GM23248 (cell line): ENCODE results near the gene NHLRC4. TPM values are rescaled to one million over a fixed set of nuclear protein-coding genes. Genes with fewer than 3 reads are reported as not detected.

Experiments
- DNase-seq: peaks from one replicate; pipeline ENCODE4 v3.0.0-alpha.2; 2015
- H2AFZ ChIP-seq: fragments of 200-600 bp; sonication (generic); 2 replicates; pipeline ENCODE4 v1.6.1; 2016; ENCODE audit warnings: antibody characterized with exemption
- H3F3A ChIP-seq: fragments of 200-600 bp; sonication (generic); 2 replicates; pipeline ENCODE4 v1.6.1; 2016; ENCODE audit warnings: mild to moderate bottlenecking, antibody characterized with exemption, mixed run types; ENCODE audit not compliant: insufficient read depth
- H3K27ac ChIP-seq: fragments of 200-600 bp; sonication (generic); 2 replicates; pipeline ENCODE4 v1.5.1; 2016; ENCODE audit warnings: mild to moderate bottlenecking
- H3K27me3 ChIP-seq: fragments of 200-600 bp; sonication (generic); replicated peaks from 2 replicates; pipeline ENCODE4 v1.6.1; 2016; ENCODE audit warnings: mild to moderate bottlenecking; ENCODE audit not compliant: insufficient read depth
- H3K36me3 ChIP-seq: fragments of 200-600 bp; sonication (generic); 2 replicates; pipeline ENCODE4 v1.6.1; 2016; ENCODE audit warnings: low read depth, mild to moderate bottlenecking
- H3K4me1 ChIP-seq: fragments of 200-600 bp; sonication (generic); 2 replicates; pipeline ENCODE4 v1.6.1; 2016; ENCODE audit warnings: mild to moderate bottlenecking; ENCODE audit not compliant: insufficient read depth
- H3K4me2 ChIP-seq: fragments of 200-600 bp; sonication (generic); one replicate; pipeline ENCODE4 v1.6.1; 2016; ENCODE audit warnings: mild to moderate bottlenecking; ENCODE audit not compliant: unreplicated experiment
- H3K4me3 ChIP-seq: fragments of 200-600 bp; sonication (generic); 2 replicates; pipeline ENCODE4 v1.5.1; 2016; ENCODE audit warnings: mild to moderate bottlenecking
- H3K79me2 ChIP-seq: fragments of 200-600 bp; sonication (generic); 2 replicates; pipeline ENCODE4 v1.6.1; 2016; ENCODE audit warnings: mild to moderate bottlenecking; ENCODE audit not compliant: insufficient read depth
- H3K9ac ChIP-seq: fragments of 200-600 bp; sonication (generic); 2 replicates; pipeline ENCODE4 v1.6.1; 2016; ENCODE audit warnings: mild to moderate bottlenecking
- H3K9me2 ChIP-seq: fragments of 200-600 bp; sonication (generic); 2 replicates; pipeline ENCODE4 v1.6.1; 2016; ENCODE audit warnings: mixed run types, mild to moderate bottlenecking, moderate library complexity; ENCODE audit not compliant: insufficient read depth
- H3K9me3 ChIP-seq: fragments of 200-600 bp; sonication (generic); one replicate; pipeline ENCODE4 v1.6.1; 2017; ENCODE audit warnings: low read depth
- H4K20me1 ChIP-seq: fragments of 200-600 bp; sonication (generic); 2 replicates; pipeline ENCODE4 v1.6.0; 2016; ENCODE audit not compliant: insufficient read depth
- EZH2 ChIP-seq: fragments of 200-600 bp; sonication (generic); IDR thresholded peaks from 2 replicates; pipeline ENCODE4 v1.6.1; 2018; ENCODE audit warnings: antibody characterized with exemption, mild to moderate bottlenecking; ENCODE audit not compliant: insufficient read depth, poor library complexity, severe bottlenecking
- EZH2phosphoT487 ChIP-seq: fragments of 200-600 bp; sonication (generic); IDR thresholded peaks from 2 replicates; pipeline ENCODE4 v1.6.1; 2018; ENCODE audit warnings: antibody characterized with exemption, moderate library complexity, mild to moderate bottlenecking, low read depth; ENCODE audit not compliant: insufficient read depth
- WGBS, 2 experiments: methylation state at CpG; one replicate each; pipeline ENCODE4 v1.1.6; 2015 to 2017; ENCODE audit warnings: low lambda C conversion rate in 2 of 2, low coverage in 1 of 2; ENCODE audit errors: missing lambda C conversion rate in 2 of 2; 5-methylcytosine and 5-hydroxymethylcytosine counted together
- in situ Hi-C: fragments of 300-500 bp; cut with MboI; formaldehyde crosslinking; loops from 2 replicates; pipeline ENCODE4 v1.15.0; 2020
- microRNA-seq: library from miRNA; unstranded; fragments of <30 nt; microRNA quantifications from one replicate; pipeline ENCODE4, GENCODE V29; 2016; ENCODE audit warnings: borderline number of aligned reads
- polyA plus RNA-seq: library from polyadenylated mRNA; unstranded; fragments of >200 nt; fragmentation: Nextera tagmentation; extraction: Ambion mirVana; gene quantifications from 2 replicates; pipeline ENCODE4 v1.2.1, GENCODE V29; 2016
- small RNA-seq: library from RNA; depleted of rRNA; stranded (forward); fragments of <200 nt; gene quantifications from one replicate; pipeline ENCODE3, GENCODE V24; 2014; ENCODE audit warnings: low read depth, low replicate concordance
- total RNA-seq: library from RNA; depleted of rRNA; stranded (reverse); fragments of >200 nt; shearing (Covaris generic); gene quantifications from 2 replicates; pipeline ENCODE4 v1.2.3, GENCODE V29; 2014; rRNA removed

Gene NHLRC4
- total and polyA plus RNA-seq, 2 experiments from 2014 or later, result 0.11 to 0.20 TPM

GRCh38 chr16:610513-611381 lies 43.9 kb downstream of the NHLRC4 start:
- 78 to 82% methylated on average over 26 to 28 of the region's 28 CpGs for WGBS, 2 experiments
- no peak overlapping the region for H3K27ac ChIP-seq
- no peak overlapping the region for H3K9ac ChIP-seq
- H3K9me2 ChIP-seq, result no peaks in the 10 kb centered on the region
- no peaks in the 10 kb centered on the region for H3F3A ChIP-seq
- DNase-seq, result peak; percentile 52
- H2AFZ ChIP-seq, result no peak overlapping the region
- H3K79me2 ChIP-seq, result peaks cover 30% of the 10 kb centered on the region
- H3K9me3 ChIP-seq, result no peaks in the 10 kb centered on the region
- H3K27me3 ChIP-seq, result no peaks in the 10 kb centered on the region
- H3K4me1 ChIP-seq, result no peaks in the 10 kb centered on the region
- H3K36me3 ChIP-seq, result no peaks in the 10 kb centered on the region
- no peak overlapping the region for H3K4me2 ChIP-seq
- H4K20me1 ChIP-seq, result no peaks in the 10 kb centered on the region
- in situ Hi-C loops, result no loop called here
- H3K4me3 ChIP-seq, result no peak overlapping the region
- no peak for TF ChIP-seq EZH2phosphoT487
- TF ChIP-seq EZH2, result no peak

DNA sequence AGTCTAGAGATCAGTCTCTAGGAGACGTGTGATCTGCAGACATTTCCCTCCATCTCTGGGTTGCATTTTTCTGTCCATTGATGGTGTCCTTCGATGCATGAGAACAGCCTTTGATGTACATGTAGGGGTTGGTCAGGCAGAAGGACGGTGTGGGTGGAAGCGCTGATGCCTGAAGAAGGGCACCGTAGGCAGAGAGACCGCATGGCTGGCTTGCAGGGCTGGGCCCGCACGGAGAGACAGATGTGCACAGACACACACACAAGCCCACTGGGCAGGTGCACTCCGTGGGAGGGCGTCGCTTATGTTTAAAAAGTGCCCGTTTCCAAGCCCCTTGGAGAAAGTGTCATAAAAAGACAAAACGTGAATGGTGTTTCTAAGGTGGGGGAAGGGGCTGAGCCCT lies 48.3 kb downstream of the NHLRC4 start:
- TF ChIP-seq EZH2 (no peak), EZH2phosphoT487 (no peak)
- H3K4me3 ChIP-seq, result no peak overlapping the region
- DNase-seq, result no peak
- H3K9me2 ChIP-seq, result no peaks in the 10 kb centered on the region
- H3K4me2 ChIP-seq, result no peak overlapping the region
- H3K9ac ChIP-seq, result no peak overlapping the region
- no peaks in the 10 kb centered on the region for H3K27me3 ChIP-seq
- no peaks in the 10 kb centered on the region for H3F3A ChIP-seq
- no peak overlapping the region for H2AFZ ChIP-seq
- H3K9me3 ChIP-seq, result no peaks in the 10 kb centered on the region
- in situ Hi-C loops, result no loop called here
- peaks cover 16% of the 10 kb centered on the region; the same call in 1 of the 2 replicates for H3K79me2 ChIP-seq
- no peaks in the 10 kb centered on the region for H3K36me3 ChIP-seq
- H3K27ac ChIP-seq, result no peak overlapping the region
- WGBS, 2 experiments, result 95 to 99% methylated on average over 13 of the region's 13 CpGs
- no peaks in the 10 kb centered on the region for H4K20me1 ChIP-seq
- no peaks in the 10 kb centered on the region for H3K4me1 ChIP-seq

DNA sequence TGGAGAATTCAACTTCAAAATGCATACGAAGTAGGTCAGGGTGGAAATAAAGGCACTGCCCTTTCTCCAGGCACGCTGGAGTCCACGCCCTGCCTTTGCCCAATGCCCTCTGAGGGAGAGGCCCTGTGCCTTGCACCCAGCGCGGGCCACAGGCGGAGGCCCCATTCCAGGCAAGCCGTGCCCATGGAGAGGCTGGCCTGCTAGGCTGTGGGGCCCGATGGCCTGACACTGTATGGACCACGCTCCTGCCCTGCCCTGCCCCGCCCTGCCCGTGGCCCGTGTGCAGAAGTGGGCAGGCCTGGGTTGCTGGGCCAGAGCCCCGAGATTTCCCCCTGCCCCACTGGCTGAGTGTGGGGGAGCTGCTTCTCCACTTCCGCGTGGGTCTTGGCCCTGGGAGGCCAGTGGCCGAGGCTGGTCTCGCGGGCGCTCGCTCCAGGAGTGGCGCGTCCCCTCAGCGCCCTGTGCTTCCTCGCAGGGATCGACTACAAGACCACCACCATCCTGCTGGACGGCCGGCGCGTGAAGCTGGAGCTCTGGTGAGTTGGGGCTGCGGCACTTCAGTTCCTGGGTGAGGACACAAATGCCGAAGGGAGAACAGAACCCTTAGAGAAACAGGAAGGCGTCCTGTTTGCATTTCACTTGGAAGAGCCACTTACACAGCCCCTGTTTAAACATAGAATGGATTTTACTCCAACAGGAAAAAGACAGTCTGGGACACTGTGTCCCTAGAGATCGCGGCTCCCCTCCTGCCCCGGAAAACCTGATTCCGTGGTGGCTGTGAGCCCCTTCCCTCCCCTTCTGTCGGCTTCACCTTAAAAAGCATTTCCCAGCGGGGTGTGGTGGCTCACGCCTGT lies 50.2 kb downstream of the NHLRC4 start:
- no peaks in the 10 kb centered on the region for H3K27me3 ChIP-seq
- no peaks in the 10 kb centered on the region for H3K36me3 ChIP-seq
- no peak overlapping the region for H3K9ac ChIP-seq
- TF ChIP-seq EZH2 (no peak), EZH2phosphoT487 (no peak)
- in situ Hi-C loops, result no loop called here
- H3K79me2 ChIP-seq, result peaks cover 13% of the 10 kb centered on the region; the same call in 1 of the 2 replicates
- H3K4me2 ChIP-seq, result no peak overlapping the region
- H4K20me1 ChIP-seq, result no peaks in the 10 kb centered on the region
- DNase-seq, result no peak
- H3K27ac ChIP-seq, result no peak overlapping the region
- H3K4me3 ChIP-seq, result no peak overlapping the region
- H3F3A ChIP-seq, result no peaks in the 10 kb centered on the region
- no peak overlapping the region for H2AFZ ChIP-seq
- no peaks in the 10 kb centered on the region for H3K9me2 ChIP-seq
- no peaks in the 10 kb centered on the region for H3K9me3 ChIP-seq
- 96% methylated on average over 36 to 39 of the region's 39 CpGs for WGBS, 2 experiments
- H3K4me1 ChIP-seq, result no peaks in the 10 kb centered on the region

- no peaks in the 10 kb centered on the region for H4K20me1 ChIP-seq
- no peak overlapping the region for H3K4me2 ChIP-seq
- DNase-seq, result no peak
- H3K36me3 ChIP-seq, result no peaks in the 10 kb centered on the region
- no peak overlapping the region for H2AFZ ChIP-seq
- in situ Hi-C loops, result no loop called here
- TF ChIP-seq EZH2, result no peak
- TF ChIP-seq EZH2phosphoT487, result no peak
- no peaks in the 10 kb centered on the region for H3K9me3 ChIP-seq
- no peaks in the 10 kb centered on the region for H3K27me3 ChIP-seq
- no peak overlapping the region for H3K27ac ChIP-seq
- H3F3A ChIP-seq, result no peaks in the 10 kb centered on the region
- H3K4me1 ChIP-seq, result no peaks in the 10 kb centered on the region
- peaks cover 14% of the 10 kb centered on the region; the same call in 1 of the 2 replicates for H3K79me2 ChIP-seq
- H3K4me3 ChIP-seq, result no peak overlapping the region
- WGBS, 2 experiments, result 90 to 93% methylated on average over 13 to 16 of the region's 16 CpGs
- no peak overlapping the region for H3K9ac ChIP-seq
- no peaks in the 10 kb centered on the region for H3K9me2 ChIP-seq
Measured at GRCh38 chr16:617855-618254, 51.0 kb downstream of the NHLRC4 start.

Small RNA genes lying within 50 kb of the gene (microRNA-seq; reads per million reads assigned to microRNA genes)
- gene MIR3176 (24.0 reads per million, percentile 31 among the genes with 10 or more reads in this experiment), gene MIR5587 (not detected)

Small RNA genes lying within 50 kb of the gene (small RNA-seq; reads per million reads assigned to genes)
- gene MIR3176 (not detected), gene MIR5587 (not detected), gene Z98883.1 (not detected)

Other genes with a start within 250 kb of the NHLRC4 start
- gene AXIN1, start 214.3 kb upstream of the NHLRC4 start, total RNA-seq, result 25.5 and 27.1 TPM in 2 replicates
- 3.0 and 3.3 TPM in 2 replicates for gene AXIN1, start 214.3 kb upstream of the NHLRC4 start, polyA plus RNA-seq
- gene MRPL28, start 196.5 kb upstream of the NHLRC4 start, total RNA-seq, result 94.1 and 103 TPM in 2 replicates
- gene MRPL28, start 196.5 kb upstream of the NHLRC4 start, polyA plus RNA-seq, result 108 and 110 TPM in 2 replicates
- 78.4 and 98.6 TPM in 2 replicates for gene PGAP6, start 185.0 kb upstream of the NHLRC4 start, total RNA-seq
- 16.4 and 20.6 TPM in 2 replicates for gene PGAP6, start 185.0 kb upstream of the NHLRC4 start, polyA plus RNA-seq
- 128 and 175 TPM in 2 replicates for gene NME4, start 169.8 kb upstream of the NHLRC4 start, total RNA-seq
- gene NME4, start 169.8 kb upstream of the NHLRC4 start, polyA plus RNA-seq, result 283 and 293 TPM in 2 replicates
- 7.8 and 8.9 TPM in 2 replicates for gene DECR2, start 165.1 kb upstream of the NHLRC4 start, total RNA-seq
- 25.2 and 26.1 TPM in 2 replicates for gene DECR2, start 165.1 kb upstream of the NHLRC4 start, polyA plus RNA-seq
- gene RAB11FIP3, start 141.4 kb upstream of the NHLRC4 start, total RNA-seq, result 27.8 and 33.5 TPM in 2 replicates
- 0.46 and 1.2 TPM in 2 replicates for gene RAB11FIP3, start 141.4 kb upstream of the NHLRC4 start, polyA plus RNA-seq
- gene CAPN15, start 39.3 kb upstream of the NHLRC4 start, total RNA-seq, result 68.0 and 69.4 TPM in 2 replicates
- gene CAPN15, start 39.3 kb upstream of the NHLRC4 start, polyA plus RNA-seq, result 5.4 and 5.7 TPM in 2 replicates
- not detected in 2 replicates for gene PRR35, start 6.6 kb upstream of the NHLRC4 start, total RNA-seq
- gene PRR35, start 6.6 kb upstream of the NHLRC4 start, polyA plus RNA-seq, result not detected in 2 replicates
- 35.0 and 43.5 TPM in 2 replicates for gene PIGQ, start 3.0 kb downstream of the NHLRC4 start, total RNA-seq
- 31.6 and 33.9 TPM in 2 replicates for gene PIGQ, start 3.0 kb downstream of the NHLRC4 start, polyA plus RNA-seq
- gene RAB40C, start 23.1 kb downstream of the NHLRC4 start, total RNA-seq, result 18.8 and 28.3 TPM in 2 replicates
- 9.5 TPM in 2 replicates for gene RAB40C, start 23.1 kb downstream of the NHLRC4 start, polyA plus RNA-seq
- gene WFIKKN1, start 64.0 kb downstream of the NHLRC4 start, total RNA-seq, result not detected in 2 replicates
- gene WFIKKN1, start 64.0 kb downstream of the NHLRC4 start, polyA plus RNA-seq, result not detected in 2 replicates
- 150 and 218 TPM in 2 replicates for gene METTL26, start 69.3 kb downstream of the NHLRC4 start, total RNA-seq
- 151 and 155 TPM in 2 replicates for gene METTL26, start 69.3 kb downstream of the NHLRC4 start, polyA plus RNA-seq
- 29.3 and 30.4 TPM in 2 replicates for gene MCRIP2, start 74.8 kb downstream of the NHLRC4 start, total RNA-seq
- 22.4 and 22.6 TPM in 2 replicates for gene MCRIP2, start 74.8 kb downstream of the NHLRC4 start, polyA plus RNA-seq
- gene WDR90, start 82.4 kb downstream of the NHLRC4 start, total RNA-seq, result 16.5 and 24.7 TPM in 2 replicates
- 4.7 and 8.2 TPM in 2 replicates for gene WDR90, start 82.4 kb downstream of the NHLRC4 start, polyA plus RNA-seq
- gene RHOT2, start 101.1 kb downstream of the NHLRC4 start, total RNA-seq, result 44.9 and 65.9 TPM in 2 replicates
- 65.1 and 70.0 TPM in 2 replicates for gene RHOT2, start 101.1 kb downstream of the NHLRC4 start, polyA plus RNA-seq
- gene RHBDL1, start 108.7 kb downstream of the NHLRC4 start, total RNA-seq, result 0.89 and 2.1 TPM in 2 replicates
- gene RHBDL1, start 108.7 kb downstream of the NHLRC4 start, polyA plus RNA-seq, result 0.90 and 1.5 TPM in 2 replicates
- 183 and 201 TPM in 2 replicates for gene STUB1, start 113.4 kb downstream of the NHLRC4 start, total RNA-seq
- gene STUB1, start 113.4 kb downstream of the NHLRC4 start, polyA plus RNA-seq, result 207 and 216 TPM in 2 replicates
- 88.8 and 96.3 TPM in 2 replicates for gene JMJD8, start 117.3 kb downstream of the NHLRC4 start, total RNA-seq
- gene JMJD8, start 117.3 kb downstream of the NHLRC4 start, polyA plus RNA-seq, result 87.9 and 91.6 TPM in 2 replicates
- gene WDR24, start 123.4 kb downstream of the NHLRC4 start, total RNA-seq, result 1.3 and 3.4 TPM in 2 replicates
- 13.1 and 13.7 TPM in 2 replicates for gene WDR24, start 123.4 kb downstream of the NHLRC4 start, polyA plus RNA-seq
- gene FBXL16, start 138.8 kb downstream of the NHLRC4 start, total RNA-seq, result 0.54 TPM in 1 of 2 replicates, not detected in the other
- 0.16 and 0.29 TPM in 2 replicates for gene FBXL16, start 138.8 kb downstream of the NHLRC4 start, polyA plus RNA-seq
- 90.7 and 98.1 TPM in 2 replicates for gene METRN, start 148.1 kb downstream of the NHLRC4 start, total RNA-seq
- 21.6 and 26.0 TPM in 2 replicates for gene METRN, start 148.1 kb downstream of the NHLRC4 start, polyA plus RNA-seq
- 20.4 and 34.8 TPM in 2 replicates for gene ANTKMT, start 154.1 kb downstream of the NHLRC4 start, total RNA-seq
- gene ANTKMT, start 154.1 kb downstream of the NHLRC4 start, polyA plus RNA-seq, result 33.3 and 33.5 TPM in 2 replicates
- gene CCDC78, start 159.4 kb downstream of the NHLRC4 start, total RNA-seq, result 1.0 and 9.5 TPM in 2 replicates
- 0.78 and 1.1 TPM in 2 replicates for gene CCDC78, start 159.4 kb downstream of the NHLRC4 start, polyA plus RNA-seq
- gene HAGHL, start 160.1 kb downstream of the NHLRC4 start, total RNA-seq, result 5.8 and 7.8 TPM in 2 replicates
- gene HAGHL, start 160.1 kb downstream of the NHLRC4 start, polyA plus RNA-seq, result 10.8 and 64.8 TPM in 2 replicates
- 24.0 and 37.5 TPM in 2 replicates for gene CIAO3, start 174.0 kb downstream of the NHLRC4 start, total RNA-seq
- gene CIAO3, start 174.0 kb downstream of the NHLRC4 start, polyA plus RNA-seq, result 24.5 and 27.8 TPM in 2 replicates
- not detected in 2 replicates for gene MSLN, start 193.7 kb downstream of the NHLRC4 start, total RNA-seq
- gene MSLN, start 193.7 kb downstream of the NHLRC4 start, polyA plus RNA-seq, result not detected in 2 replicates
- gene RPUSD1, start 221.4 kb downstream of the NHLRC4 start, total RNA-seq, result 44.6 and 54.3 TPM in 2 replicates
- 15.4 and 19.1 TPM in 2 replicates for gene RPUSD1, start 221.4 kb downstream of the NHLRC4 start, polyA plus RNA-seq
- 9.1 and 13.1 TPM in 2 replicates for gene CHTF18, start 221.6 kb downstream of the NHLRC4 start, total RNA-seq
- gene CHTF18, start 221.6 kb downstream of the NHLRC4 start, polyA plus RNA-seq, result 8.0 and 8.8 TPM in 2 replicates
- not detected in 2 replicates for gene GNG13, start 233.7 kb downstream of the NHLRC4 start, total RNA-seq
- gene GNG13, start 233.7 kb downstream of the NHLRC4 start, polyA plus RNA-seq, result not detected in 2 replicates